Activated CD8-positive, alpha-beta memory T cell treated with anti-CD3 and anti-CD28 coated beads for 1 hour (primary cell): Measurements from ENCODE around the gene KRT6A.
"Not testable (repeated sequence)": the region's sequence is repeated elsewhere in the genome, so short reads cannot be mapped to it uniquely, and the experiment has no call there.

Experiments
- DNase-seq, 2 donors: peaks; one replicate each; pipeline ENCODE4 v3.0.0-alpha.2; 2020; ENCODE audit warnings: low read depth in 1 of 2; ENCODE audit errors: extremely low read depth in 1 of 2

KRT6A gene

DNA sequence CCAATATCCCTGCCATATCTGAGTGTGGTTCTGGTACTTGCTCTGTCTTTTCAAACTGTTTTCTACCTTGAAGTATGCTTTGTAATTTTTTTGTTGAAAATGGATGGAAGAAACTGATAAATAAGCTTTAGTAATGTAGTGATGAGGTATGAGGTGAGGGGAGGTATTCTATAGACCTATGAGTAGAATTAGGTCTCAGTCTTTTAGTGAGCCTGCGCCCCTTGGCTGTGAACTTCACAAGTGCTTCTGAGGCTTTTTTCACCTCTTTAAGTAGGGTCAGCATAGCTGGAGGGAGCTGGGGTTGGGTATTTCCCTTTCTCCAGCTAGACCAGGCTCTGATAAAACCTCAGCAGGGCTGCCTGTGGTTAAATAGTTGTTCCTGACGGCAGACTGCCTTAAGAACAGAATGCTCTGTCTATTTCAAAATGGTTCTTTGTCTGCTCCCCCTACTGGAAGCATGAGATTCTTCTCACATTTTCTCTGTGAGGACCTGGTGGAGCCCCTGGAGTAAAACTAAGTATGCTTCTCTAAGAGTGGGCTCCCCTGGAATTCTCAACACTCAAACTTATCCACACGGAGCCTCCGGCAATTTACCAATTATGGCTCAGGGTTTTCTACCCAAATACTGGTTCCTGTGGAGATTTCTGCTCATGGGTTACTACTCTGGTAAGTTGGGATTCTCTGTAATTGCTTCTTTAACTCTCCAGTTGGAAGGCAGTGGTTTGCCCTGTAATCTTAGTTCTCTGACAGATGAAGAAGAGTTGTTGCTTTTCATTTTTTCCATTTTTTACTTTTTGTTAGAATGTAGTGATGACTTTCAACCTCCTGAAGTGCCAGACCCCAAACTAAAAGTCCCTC is 14.0 kb upstream of the KRT6A start:
- no peak for DNase-seq

DNA sequence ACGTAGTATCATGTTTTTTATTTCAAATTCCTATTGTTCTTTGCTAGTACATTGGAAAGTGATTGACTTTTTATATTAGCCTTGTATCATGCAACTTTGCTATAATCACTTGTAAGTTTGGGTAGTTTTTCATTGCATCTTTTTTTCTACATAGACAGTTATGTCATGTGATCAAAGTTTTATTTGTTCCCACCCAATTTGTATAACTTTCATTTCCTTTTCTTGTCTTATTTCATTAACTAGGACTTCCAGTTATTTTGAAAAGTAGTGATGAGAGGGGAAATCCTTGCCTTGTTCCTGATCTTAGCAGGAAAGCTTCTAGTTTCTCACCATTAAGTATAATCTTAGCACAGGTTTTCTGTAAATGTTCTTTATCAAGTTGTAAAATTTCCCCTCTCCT is 9.8 kb upstream of the KRT6A start:
- no peak for DNase-seq

- DNase-seq: no peak
These were observed 8.4 kb upstream of the KRT6A start for GRCh38 chr12:52501490-52501889.

- not testable (repeated sequence) for DNase-seq
These were observed 7.5 kb upstream of the KRT6A start for GRCh38 chr12:52500574-52500973.

GRCh38 chr12:52499806-52500560 is 6.9 kb upstream of the KRT6A start:
- DNase-seq: no peak

DNA sequence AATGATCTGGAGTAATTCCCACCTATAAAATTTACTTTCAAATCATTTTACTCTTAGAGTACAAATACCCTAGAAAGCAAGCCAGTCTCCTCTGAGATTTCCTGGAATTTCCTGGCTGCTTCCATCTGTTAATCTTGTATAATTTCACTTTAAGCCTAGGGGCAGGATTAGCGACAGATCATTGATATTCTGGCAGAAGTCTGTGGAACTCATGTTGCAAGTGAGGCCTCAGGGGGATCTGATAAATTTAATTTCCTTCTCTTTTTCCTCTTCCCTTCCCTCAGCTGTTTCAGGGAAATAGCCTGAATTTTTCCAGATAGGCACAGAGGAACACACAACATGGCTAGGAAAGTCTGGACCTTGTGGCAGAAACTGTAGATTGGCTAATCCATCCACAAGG is 5.9 kb upstream of the KRT6A start:
- DNase-seq: no peak

- no peak for DNase-seq
These were observed 4.9 kb upstream of the KRT6A start for GRCh38 chr12:52497975-52498374.

DNA sequence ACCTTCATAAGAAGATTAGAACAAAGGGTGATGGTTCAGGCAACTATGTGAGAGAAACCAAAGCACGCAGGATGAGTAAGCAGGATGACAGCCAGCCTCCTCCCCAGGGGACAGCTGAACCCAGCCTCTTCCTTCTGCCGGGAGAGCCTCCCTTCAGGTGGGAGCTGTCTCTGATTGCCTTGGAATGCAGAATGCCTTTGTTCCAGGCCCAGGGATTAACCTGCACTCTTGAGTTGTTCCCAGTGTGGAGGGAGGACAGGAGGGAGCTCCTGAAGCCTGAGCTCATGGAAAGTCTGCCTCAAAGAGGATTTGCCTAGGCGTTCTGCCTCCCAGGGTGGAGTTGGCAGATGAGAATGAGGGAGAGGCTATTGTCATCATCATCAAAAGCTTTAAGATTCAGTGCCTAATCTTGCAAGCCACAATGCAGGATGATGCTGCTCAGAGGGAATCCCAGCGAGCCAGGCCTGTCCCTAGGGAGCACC is 3.6 kb upstream of the KRT6A start:
- no peak for DNase-seq

DNA sequence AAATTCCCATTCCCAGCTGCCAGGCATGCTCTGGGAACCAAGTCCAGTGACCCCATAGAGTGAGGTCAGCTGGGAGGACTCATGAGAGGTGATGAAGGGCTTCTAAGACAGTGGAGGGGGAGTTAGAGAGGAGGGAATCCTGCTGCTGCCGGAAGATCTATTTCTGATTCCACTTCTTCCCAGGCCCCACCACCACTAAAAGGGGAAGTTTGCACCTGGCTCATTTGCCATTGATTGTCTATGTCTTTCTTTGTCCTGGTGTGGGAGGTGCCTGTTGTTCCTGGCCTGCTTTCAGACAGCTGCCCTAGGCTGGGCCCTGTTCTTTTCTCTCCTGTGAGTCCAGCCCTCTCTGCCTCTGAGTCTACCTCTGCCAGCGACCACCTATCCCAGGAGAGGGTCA is 3.0 kb upstream of the KRT6A start:
- DNase-seq: no peak

DNA sequence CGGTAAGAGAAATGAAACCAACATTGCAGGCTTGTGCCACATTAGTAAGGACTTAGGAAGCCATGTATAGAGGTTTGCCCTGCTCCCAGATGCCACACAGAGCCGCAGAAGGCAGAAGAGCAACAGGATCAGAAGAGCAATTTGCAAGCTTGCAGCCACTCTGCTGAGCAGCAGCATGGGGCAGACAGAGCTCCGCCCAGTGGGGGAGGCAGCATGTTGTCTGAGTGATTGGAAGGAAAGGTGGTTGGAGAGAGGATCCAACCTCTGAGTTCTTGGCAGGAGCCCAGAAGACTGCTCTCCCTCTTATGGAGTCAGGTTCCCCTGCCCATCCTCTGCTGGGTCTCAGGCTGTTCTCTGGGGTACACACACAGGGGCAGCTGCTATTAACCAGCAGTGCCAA is 2.3 kb upstream of the KRT6A start:
- DNase-seq: no peak

DNA sequence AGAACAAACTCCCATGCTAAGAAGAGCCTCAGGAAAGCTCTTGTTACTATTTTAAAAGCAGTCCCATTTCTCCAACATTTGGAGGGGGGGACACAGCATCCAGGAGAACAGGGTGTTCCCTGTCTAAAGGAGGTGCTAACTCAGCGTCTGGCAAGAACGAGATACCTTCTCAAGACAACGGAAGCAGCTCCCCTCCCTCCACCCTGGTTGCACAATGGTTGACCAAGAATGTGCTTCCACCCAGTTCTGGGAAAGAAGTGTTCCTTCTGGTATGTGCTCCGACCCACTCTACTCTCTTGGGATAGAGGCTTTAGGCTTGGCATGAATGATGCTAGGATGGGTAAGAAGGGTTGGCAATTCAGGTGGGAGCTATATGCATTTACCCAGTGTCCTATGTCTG is 1.5 kb upstream of the KRT6A start:
- no peak for DNase-seq

DNA sequence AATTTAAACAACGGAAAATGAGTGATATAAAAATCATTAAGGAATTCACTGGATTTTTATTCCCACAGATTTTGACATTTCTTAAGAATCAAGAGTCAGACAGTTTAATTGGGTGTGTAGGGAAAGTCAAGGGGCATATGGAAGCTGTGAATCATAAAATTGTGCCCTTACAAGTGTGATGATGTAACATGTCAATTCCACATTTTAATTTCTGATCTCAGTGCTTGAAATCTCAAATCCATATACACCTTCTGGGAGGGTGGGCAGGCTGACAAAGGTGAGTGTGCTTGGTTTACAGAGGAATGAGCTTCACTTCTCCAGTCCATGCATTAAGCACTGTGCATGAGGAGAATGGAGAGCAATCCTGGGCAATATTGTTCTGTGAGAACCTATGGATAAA is 1.0 kb upstream of the KRT6A start:
- no peak for DNase-seq

DNA sequence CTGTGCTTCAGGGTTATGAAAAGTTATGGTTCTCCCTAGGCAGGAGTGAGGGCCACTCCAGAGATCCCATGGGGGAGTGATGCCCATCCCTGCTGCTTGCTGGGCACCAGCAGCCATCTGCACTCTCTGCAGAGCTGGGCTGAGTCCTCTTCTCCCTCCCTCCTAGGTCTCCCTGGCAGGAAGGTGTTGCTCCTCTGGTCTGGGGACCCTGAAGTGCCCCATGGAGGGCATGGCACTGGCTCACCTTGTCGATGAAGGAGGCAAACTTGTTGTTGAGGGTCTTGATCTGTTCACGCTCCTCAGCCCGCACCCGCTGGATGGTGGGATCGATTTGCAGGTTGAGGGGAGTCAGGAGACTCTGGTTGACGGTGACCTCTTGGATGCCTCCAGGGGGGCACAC is 652 bp downstream of the KRT6A start:
- DNase-seq: not testable (repeated sequence)

DNA sequence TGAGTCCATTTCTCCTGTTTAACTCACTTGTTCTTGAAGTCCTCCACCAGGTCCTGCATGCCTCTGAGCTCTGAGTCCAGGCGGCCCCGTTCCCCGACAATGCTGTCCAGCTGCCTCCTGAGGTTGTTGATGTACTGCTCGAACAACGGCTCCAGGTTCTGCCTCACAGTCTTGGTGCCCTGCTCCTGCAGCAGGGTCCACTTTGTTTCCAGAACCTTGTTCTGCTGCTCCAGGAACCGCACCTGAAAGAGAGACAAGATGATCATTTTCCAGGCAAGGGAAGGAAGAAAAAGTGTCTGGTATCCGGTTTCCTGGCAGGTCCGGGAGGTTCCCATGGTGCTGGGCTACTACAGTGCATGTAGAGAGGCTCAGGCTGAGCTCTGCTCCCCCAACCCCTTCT is 1.6 kb downstream of the KRT6A start:
- not testable (repeated sequence) for DNase-seq

DNA sequence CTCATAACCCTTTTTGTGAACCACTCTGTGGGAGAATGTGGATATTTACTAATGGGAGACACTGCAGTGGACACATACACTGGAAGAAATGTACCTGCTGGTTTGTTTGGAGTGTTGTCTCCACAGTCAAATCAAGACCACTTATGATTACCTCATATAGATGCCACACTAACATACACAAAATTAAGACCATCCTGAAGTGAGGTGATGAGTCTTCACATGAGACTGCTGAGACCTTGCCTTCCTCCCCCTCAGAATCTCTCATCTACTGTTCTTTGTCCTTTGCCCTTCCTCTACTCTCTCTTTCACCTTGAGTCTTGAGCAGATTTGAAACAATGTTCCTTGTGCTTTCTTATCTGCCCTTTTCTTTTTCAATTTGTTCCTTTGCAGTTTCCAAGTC is 4.3 kb downstream of the KRT6A start:
- no peak for DNase-seq

- not testable (repeated sequence) for DNase-seq
These were observed 5.2 kb downstream of the KRT6A start for GRCh38 chr12:52487744-52488443.

DNA sequence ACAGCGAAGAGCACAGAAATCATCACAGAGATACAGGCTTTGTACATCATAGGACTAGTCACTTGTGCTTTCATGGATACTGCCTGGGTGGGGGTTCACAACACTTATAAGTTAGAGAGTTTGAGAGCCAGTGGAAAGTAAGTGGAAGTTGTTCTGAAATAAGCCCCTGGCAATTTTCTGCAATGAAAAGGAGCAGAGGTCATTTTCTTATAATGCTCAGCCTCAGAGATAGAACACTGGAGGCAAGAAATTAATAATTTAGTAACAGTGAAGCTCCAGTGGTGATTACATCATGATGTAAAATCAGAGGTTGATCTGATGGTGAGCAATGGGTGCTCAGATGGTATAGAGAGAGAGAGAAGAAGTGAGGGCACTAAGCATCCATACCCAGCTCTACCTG is 5.8 kb downstream of the KRT6A start:
- DNase-seq: no peak

DNA sequence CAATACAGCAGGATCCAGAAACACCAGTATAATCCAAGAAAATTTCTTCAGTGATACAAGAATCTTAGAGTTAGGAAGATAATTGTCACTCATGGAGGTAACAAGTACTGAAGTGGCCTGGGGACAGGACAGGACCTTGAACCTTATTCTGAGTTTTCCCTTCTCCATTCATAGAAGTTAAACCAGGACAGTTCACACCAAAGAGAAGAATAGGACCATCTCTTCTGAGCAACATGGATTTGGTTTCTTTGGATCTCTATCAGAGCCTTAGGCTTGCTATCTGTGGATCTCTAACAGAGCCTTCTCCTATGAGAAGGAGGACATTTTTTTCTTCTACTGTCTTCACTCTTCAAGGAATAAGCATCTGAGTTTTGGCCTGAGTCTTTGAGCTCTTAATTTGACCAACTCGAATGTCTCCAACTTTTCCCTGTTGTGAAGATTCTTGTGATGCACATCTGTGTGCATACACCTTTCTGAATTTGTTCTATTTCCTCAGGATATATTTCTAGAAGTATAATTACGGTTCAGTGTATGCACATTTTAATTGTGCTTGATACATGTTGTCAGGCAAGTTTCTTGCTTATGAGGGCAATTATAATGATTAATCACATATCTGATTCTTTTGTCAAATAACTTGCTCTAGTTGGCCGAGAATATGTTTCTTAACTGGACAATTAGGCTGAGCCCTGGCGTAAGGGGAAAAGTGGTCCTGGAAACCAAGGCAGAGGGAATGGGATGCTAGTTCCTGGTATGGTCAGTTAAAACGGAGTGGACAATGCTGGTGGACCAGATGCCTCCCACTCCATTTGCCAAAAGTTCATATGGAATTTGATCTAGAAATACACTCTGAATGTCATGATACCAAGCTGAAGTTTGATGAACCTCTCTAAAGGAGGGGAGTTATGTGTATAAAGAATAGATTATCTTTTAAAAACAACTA is 6.6 kb downstream of the KRT6A start:
- DNase-seq: no peak

- no peak for DNase-seq
These were observed 13.0 kb downstream of the KRT6A start for GRCh38 chr12:52480073-52480472.

- DNase-seq: no peak
These were observed 15.4 kb downstream of the KRT6A start for GRCh38 chr12:52477651-52478050.
